Fibroblast of lung (primary cell): Measurements from ENCODE around the gene KIAA0040.

Source experiments
- EZH2 ChIP-seq: IDR thresholded peaks from 2 replicates; pipeline ENCODE4 v1.5.1; 2012; ENCODE audit warnings: low read length, control low read depth, mild to moderate bottlenecking; ENCODE audit errors: missing control alignments
- TF ChIP-seq, protein P1 (sequence below), 2 donors: IDR thresholded peaks in 1 of 2; conservative IDR thresholded peaks in 1 of 2; 1 replicate in 1 of 2; 2 replicates in 1 of 2; pipeline ENCODE4 v1.5.1; 2011 to 2012; ENCODE audit warnings: low read length in 2 of 2, control low read depth in 1 of 2, inconsistent platforms in 1 of 2, low read depth in 1 of 2, mild to moderate bottlenecking in 1 of 2

DNA sequence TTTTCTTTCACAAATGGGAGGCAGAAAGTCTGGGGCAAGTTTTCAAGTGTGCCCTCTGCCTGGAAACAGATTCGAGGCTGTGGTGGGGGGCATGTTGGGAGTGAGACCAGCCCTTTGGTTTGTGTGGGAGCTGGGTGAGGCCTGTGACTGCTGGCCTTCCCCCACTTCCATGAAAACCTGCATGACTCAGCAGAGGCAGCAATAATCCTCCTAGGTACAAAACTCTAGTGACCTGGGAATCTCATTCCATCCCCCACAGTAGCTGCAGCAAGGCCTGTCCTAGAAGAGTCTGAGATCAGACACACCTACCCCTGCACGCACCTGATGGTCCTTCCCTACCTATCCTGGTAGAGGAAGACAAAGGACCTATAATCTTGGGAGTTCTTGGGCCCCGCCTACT, 42.1 kb upstream of the KIAA0040 start:
- TF ChIP-seq, protein P1, sequence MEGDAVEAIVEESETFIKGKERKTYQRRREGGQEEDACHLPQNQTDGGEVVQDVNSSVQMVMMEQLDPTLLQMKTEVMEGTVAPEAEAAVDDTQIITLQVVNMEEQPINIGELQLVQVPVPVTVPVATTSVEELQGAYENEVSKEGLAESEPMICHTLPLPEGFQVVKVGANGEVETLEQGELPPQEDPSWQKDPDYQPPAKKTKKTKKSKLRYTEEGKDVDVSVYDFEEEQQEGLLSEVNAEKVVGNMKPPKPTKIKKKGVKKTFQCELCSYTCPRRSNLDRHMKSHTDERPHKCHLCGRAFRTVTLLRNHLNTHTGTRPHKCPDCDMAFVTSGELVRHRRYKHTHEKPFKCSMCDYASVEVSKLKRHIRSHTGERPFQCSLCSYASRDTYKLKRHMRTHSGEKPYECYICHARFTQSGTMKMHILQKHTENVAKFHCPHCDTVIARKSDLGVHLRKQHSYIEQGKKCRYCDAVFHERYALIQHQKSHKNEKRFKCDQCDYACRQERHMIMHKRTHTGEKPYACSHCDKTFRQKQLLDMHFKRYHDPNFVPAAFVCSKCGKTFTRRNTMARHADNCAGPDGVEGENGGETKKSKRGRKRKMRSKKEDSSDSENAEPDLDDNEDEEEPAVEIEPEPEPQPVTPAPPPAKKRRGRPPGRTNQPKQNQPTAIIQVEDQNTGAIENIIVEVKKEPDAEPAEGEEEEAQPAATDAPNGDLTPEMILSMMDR (conservative IDR thresholded peaks at IDR 0.05 in 1 of 2, IDR thresholded peaks at IDR 0.05 in 1 of 2; ENCODE audit: low read depth in 1 of 2, low read length in 2 of 2): no peak
- TF ChIP-seq EZH2: no peak
